GM10248 (cell line): ENCODE results near the gene KLHL18.

Experiments used
- CTCF ChIA-PET: fragments of 300-600 bp; sonication (Branson Sonifier 250); formaldehyde crosslinking; extraction: SDS; loops from one replicate; lab custom pipeline; 2021; ENCODE audit warnings: antibody characterized with exemption; lab: Yijun Ruan, JAX
- POLR2A ChIA-PET: fragments of 350-650 bp; sonication (Branson Sonifier 250); formaldehyde crosslinking; extraction: SDS; loops from one replicate; lab custom pipeline; 2020; ENCODE audit warnings: antibody characterized with exemption; lab: Yijun Ruan, JAX
- DNase-seq: peaks from one replicate; pipeline ENCODE4 v3.0.0; 2012; ENCODE audit errors: extremely low spot score
- TF ChIP-seq, protein P1 (sequence below): IDR thresholded peaks from 2 replicates; pipeline ENCODE4 v1.5.1; 2012; ENCODE audit warnings: mild to moderate bottlenecking, low read depth; ENCODE audit errors: extremely low read depth, missing control alignments, control extremely low read depth

KLHL18 gene

DNA sequence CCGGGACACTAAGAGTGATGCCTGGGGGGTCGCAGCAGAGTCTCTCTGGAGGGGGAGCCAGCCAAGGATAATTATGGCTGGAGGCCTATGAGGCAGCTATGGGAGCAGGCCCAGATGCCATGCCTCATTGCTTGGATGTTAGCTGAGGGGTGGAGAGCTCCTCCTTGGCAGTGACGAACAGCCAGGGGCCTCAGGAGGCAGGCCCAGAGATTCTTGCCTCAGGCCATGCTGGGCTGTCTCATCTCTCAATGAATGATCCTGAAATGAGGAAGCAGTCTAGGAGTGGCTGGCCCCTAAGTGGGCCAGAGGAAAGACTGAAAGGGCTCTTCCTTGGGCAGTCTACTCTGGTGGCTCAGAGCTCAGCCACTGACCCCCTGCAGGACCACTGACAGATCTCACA is 21.4 kb upstream of the KLHL18 start:
- CTCF ChIA-PET = interaction anchor here (2.7 to 4.0 kb wide), 3 partner anchors 7 to 14 kb away, joined by 7 to 17 read pairs (median 13); no protein-coding TSS in a partner anchor
- POLR2A ChIA-PET = no interaction called here
- no peak for DNase-seq
- TF ChIP-seq, protein P1, sequence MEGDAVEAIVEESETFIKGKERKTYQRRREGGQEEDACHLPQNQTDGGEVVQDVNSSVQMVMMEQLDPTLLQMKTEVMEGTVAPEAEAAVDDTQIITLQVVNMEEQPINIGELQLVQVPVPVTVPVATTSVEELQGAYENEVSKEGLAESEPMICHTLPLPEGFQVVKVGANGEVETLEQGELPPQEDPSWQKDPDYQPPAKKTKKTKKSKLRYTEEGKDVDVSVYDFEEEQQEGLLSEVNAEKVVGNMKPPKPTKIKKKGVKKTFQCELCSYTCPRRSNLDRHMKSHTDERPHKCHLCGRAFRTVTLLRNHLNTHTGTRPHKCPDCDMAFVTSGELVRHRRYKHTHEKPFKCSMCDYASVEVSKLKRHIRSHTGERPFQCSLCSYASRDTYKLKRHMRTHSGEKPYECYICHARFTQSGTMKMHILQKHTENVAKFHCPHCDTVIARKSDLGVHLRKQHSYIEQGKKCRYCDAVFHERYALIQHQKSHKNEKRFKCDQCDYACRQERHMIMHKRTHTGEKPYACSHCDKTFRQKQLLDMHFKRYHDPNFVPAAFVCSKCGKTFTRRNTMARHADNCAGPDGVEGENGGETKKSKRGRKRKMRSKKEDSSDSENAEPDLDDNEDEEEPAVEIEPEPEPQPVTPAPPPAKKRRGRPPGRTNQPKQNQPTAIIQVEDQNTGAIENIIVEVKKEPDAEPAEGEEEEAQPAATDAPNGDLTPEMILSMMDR = no peak

DNA sequence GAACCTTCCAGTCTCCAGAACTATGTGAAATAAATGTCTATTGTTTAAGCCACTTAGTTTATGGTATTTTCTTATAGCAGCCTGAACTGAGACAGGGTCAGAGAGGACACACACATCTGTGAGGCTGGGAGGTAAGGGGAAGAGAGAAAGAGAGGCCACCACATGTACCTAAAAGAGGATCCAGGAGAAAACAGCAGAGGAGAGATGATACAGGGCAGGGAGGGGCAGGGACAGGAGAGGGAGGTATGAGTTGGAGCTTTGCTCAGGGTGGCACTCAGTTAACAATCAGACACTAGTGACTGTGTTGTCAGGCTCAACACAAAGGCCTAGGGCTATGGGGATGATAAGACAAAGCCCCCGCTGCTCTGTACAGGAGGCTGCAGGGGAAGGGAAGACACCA is 17.7 kb upstream of the KLHL18 start:
- DNase-seq = no peak
- TF ChIP-seq, protein P1 = no peak
- ChIA-PET CTCF (interaction anchor here (4.0 kb wide), 1 partner anchor 11 kb away, joined by 13 read pairs; no protein-coding TSS in a partner anchor), POLR2A (no interaction called here)

DNA sequence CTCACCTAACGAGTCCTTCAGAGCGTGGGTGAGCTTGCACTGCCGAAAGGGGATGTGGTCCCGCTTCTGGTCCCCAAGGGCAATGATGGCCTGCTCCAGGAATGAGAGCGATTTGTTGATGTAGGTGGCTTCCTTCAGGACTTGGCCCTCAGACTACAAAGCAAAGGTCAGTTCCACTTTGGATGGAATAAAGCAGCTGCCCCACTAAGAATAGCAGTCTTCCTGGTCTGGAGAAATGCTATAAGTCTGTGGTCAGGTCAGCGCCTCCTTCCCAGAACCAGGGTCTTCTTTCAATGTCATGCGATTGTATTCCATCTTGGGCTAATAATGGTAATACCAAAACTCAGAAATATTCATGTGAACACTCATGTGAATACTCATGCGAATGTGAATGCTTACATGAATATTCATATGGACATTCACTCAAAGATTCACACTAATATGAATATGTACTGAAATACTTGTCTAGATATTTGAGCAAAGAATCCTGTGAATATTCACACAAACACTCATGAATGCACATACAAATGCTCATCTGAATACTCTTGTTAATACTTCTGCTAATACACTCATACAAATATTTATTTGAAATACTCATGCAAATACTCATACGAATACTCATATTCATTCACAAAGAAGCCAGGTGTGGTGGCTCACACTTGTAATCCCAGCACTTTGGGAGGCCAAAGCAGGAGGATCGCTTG is 16.9 kb upstream of the KLHL18 start:
- DNase-seq = no peak
- POLR2A ChIA-PET = no interaction called here
- TF ChIP-seq, protein P1 = no peak
- CTCF ChIA-PET = interaction anchor here (2.1 to 2.2 kb wide), 2 partner anchors 14 to 58 kb away, joined by 9 to 10 read pairs; no protein-coding TSS in a partner anchor

DNA sequence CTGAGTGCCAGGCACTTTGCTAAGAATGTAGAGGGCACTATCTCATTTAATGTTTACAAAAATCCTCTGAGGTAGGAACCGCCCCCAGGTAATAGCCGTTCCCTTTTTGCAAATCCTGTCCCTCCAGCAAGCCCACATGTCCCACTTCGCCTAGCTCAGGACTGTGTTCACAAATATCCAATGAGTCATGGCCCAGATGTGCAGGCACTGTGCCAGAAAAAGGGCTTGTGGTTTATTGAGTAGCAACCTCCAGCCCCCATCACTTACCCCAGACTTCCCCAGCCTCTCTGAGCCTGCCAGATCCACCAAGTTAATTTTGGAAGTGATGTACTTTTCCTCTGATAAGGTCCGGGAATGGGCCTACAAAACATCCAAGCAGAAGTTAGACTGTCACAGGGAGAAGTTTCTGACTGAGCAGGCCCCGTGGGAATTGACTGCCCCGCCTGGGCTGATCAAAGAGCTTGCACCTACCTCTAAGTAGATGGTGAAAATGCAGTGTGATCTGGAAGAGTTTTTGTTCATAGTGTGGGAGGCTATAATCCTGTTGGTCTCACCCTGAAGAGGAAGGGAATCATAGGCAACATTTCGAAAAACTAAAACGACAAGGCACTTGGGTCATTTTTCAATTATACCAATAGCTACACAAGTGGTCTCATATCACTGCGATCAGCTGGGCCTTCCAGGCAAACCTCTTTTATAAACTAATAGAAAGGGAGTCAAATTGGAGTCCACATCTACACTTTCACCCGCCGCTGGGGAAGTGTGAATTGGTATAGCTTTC is 15.8 kb upstream of the KLHL18 start:
- peak; percentile 60 for DNase-seq
- ChIA-PET POLR2A (interaction anchor here (1.0 kb wide), 1 partner anchor 92 kb away, joined by 3 read pairs; no protein-coding TSS in a partner anchor), CTCF (interaction anchor here (1.1 to 4.1 kb wide), 4 partner anchors 13 to 57 kb away, joined by 3 to 15 read pairs (median 10); no protein-coding TSS in a partner anchor)

DNA sequence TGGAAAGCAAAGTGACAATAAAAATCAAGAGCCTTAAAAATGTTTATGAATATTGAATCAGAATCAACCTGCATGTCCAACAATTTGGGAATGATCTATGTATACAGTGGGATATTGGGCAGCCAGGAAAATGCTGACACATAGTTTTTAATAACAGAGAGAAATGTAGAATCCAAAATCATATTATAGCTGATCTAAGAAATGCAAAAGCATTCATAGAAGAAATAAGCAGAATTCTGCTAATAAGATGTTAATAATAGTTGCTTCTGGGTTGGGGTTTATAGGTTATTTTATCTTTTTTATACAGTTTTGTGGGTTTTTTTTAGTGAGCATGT is 15.3 kb upstream of the KLHL18 start:
- ChIA-PET CTCF (interaction anchor here (1.1 to 4.1 kb wide), 4 partner anchors 12 to 56 kb away, joined by 3 to 15 read pairs (median 10); no protein-coding TSS in a partner anchor), POLR2A (interaction anchor here (1.0 kb wide), 1 partner anchor 92 kb away, joined by 3 read pairs; no protein-coding TSS in a partner anchor)

More for the DNA sequence above, 15.8 kb upstream of the KLHL18 start:
- TF ChIP-seq, protein P1 = no peak

More for the DNA sequence above, 15.3 kb upstream of the KLHL18 start:
- TF ChIP-seq, protein P1 = no peak
- no peak for DNase-seq
